ENCODE measurements around the gene MLC1.

Gene MLC1

DNA sequence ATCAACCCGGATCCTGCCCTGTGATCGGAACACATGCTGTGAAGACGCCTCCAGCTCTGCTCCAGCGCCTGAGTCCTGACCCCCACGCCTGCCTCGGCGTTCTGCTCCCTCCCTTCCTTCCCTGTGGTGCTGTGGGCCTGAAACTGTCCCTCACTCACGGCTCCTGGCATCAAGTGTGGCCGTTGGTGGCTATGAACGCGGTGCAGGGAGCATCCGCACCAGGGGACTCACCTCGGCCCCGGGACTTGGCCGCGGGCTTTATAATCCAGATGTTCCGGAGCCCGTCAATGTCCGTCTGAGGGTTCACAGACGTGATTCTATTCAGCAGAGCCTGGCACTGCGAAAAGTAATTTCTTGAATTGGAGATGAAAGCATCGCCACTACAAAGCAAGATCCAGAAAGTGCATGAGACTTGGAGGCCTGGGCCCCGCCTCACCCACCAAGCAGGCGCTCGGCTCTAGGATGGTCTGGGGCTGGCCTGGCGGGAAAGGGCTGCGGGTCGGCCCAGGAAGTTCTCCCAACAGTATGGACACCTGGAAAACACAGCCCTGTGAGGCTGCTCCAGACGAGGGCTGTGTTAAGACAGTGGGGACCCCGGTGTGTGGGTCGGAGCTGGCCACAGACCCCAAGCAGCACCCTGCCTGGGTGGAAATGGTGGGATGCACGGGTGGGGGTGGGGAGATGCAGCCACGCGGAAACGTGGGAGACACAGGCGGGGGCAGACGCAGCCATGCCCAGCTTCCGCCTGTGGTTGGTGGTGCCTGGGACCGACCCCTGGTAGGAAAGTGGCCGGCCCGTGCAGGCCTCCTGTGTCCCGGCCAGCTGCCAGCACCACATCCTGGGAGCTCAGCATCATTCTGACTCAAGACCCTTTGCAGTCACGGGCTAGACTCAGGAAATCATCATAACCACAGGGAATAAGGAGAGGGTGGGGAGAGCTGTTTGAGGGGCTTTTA lies 50.8 kb downstream of the MLC1 start:
- DNase-seq, result no peak

DNA sequence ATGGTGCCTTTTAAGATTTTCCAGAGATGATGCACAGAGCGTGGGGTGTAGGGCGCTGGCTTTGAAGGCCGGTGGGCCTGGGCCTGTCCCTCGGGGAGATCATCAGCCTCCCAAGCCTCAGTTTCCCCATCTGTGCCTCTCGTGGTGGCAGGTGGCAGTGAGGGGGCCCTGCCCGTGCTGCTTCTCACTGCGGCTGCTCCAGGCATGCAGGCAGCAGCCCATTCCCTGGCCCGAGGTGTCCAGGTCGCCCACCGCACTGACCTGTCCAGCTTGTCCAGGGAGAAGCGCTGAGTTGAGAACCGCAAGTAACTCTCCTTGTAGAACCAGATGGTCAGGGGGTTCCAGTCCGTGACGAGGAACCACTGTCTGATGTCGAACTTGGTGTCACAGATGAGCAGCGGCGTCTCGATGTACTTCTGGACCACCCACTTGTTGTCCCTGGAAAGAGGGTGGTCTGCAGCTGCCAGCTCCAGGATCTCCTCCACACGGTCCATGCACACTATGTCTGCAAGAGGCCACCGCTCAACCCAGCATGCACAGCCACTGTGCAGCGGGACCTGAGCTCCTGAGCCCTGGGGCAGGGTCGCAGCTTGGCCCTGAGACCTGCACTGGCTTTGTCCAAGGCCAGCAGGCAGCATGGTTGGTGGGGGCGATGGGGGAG lies 52.2 kb downstream of the MLC1 start:
- no peak for DNase-seq

DNA sequence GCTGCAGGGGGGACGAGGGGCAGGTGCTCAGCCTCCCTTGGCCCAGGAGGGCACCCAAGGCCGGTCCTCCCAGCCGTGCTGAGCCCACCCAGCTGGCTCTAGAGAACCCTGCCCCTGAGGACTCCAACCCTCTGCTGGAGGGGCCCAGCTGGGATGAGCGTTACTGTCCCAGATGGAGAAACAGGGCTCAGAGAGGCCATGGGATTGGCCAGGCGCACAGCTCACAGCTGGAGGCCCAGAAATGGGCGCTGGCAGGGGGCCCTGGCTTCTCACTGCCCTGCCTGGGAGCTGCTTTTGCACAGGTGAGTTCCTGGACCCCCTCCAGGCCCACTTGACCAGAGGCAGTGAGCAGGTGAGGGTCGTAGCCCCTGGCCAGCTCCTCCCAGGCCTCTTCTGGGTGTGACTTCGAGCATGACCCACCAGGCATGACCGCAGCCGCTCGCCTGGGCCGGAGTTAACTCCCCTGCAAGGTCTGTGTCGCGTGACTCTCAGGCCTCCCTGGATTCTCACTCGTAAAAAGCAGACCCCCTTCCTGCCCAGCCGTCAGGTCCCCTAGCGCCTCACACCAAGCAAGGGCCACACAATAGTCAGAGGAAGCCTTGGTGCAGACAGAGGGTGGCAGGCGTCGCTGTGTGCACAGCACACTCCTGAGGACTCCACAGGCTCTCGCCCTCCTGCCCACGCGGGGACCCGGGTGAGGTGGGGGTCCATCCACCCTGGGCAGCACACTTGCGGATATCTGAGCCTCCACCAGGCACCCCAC lies 52.9 kb downstream of the MLC1 start:
- no peak for DNase-seq

DNA sequence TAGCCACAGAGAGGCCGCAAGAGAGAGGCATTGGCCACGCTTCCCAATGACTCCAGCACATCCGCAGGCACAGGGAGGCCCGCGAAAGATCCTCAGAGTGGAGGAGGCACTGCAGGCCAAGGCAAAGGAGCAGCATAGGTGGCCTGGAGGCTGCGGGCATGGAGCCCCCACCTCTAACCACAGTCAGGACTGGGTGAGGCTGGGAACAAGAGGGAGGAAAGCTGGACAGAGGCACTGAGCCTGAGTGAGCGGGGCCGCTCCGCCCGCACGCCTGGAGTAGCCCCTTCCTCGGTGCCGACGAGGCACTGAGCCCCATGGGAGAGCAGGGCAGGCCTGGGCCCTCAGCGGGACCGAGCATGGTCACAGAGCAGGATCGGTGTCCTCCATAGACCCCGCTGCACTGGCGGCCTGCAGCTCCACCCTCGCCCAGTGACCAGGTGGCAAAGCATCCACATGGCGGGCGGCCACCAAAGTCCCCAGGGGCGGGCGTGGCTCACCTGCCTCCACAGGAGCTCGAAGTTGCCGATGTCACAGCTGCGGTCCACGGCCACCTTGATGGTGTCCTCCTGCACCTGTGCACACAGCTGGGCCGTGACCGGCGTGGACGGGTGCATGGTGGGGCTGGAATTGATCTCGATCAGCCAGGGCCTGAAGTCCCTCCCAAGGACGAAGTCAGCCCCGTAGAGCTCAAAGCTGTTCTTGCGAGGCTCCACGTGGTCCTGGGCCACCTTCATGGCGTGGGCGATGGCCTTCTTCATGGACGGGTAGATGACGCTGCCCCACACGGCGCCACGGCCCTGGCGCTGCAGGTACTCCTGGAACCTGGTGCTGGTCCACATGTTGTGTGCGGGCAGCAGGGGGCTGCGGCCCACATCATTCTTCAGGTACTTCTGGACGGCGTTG lies 53.8 kb downstream of the MLC1 start:
- DNase-seq, result no peak

DNA sequence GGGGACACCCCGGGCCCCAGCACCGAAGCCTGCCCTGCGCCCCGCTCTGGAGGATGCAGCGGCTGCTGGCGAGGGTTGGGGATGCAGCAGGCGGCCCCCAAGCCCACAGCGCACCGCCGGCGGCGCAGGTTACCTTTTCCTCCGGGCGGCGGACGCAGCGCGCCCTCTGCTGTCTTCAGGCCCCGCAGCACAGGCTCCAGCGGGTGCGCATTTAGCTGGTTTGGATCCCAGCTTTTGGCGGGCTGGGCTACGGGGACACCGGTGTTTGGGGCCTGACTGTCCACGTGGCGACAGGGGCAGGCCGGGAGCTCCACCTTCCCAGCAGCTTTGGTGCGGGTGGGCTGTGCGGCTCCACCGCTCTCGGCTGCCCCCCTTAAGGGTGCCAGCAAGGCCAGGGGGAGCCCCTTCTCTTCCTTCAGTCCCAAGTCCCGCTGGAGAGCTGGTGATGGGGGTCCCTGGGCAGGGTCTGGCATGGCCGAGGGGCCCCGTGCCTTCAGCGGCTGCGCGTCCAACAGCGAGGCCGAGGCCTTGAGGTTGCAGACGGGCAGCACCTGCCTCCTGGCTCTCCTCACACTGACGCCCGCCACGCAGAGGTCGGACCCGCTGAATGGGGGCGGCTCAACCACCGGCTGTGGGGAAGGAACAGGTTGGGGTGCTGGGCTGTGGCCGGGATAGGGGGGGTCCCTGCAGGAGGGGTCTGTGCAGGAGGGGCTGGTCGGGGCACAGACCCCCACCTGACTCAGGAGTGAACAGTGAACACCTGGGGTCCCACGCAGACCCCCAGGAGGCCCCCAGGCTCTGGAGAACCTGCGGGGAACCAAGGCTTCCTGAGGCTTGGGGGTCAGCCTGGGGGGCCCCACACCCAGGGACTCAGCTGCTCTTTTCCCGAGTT lies 54.7 kb downstream of the MLC1 start:
- peak; percentile 83 for DNase-seq

DNA sequence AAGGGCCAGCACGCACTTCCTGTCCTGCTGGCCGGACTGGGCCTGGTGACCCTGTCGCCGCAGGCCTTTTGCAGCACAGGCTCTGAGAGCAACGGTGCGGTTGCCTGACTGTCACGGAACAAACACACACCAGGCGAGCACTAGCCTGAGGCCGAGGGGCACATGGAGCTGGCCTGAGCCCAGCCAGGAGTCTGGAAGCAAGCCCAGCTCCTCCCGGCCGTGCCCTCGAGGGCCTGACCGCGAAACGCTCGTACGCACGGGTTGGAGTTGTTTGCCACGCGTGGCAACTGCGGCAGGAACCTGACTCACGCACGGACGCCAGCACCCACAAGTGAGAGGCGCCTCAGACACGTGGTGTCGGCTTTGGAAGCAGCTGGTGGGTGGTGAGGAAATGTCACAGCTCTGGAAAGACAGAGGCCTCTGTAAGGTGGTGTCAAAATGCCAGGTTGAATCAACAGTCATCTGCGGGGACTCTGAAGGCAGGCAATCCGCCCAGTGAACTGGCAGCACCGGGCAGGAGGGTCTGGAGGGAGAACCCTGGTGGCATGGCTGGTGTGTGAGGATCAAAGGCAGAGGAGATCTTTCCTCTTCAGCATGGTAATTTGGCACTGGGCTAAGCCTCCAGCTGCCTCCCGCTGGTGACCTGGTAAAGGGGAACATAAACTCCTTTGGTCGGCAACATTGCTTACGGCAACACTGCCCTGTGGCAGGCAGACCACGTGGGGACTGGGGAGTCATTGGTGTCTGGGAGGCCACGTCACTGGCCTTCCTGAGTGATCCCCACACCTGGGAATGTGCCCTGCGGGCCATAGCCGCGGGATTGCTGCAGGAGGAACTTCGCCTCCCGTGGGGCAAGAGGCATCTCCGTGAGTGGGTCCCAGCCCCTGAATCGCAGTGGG lies 57.3 kb downstream of the MLC1 start:
- no peak for DNase-seq

DNA sequence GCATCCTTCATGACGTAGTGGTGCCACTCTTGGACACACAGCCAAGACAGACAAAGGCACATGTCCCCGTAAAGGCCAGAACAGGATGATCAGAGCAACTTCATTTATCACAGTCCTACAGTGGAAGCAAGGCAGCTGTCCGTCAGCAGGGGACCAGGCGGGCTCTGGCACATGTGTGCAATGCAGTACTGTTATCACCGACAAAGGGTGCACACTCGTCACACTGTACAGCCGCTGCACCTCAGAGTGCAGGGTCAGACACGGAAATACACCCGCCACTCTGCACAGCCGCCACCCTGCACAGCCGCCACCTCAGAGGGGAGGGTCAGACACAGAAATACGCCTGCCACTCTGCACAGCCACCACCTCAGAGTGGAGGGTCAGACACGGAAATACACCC lies 59.2 kb downstream of the MLC1 start:
- DNase-seq, result no peak

DNA sequence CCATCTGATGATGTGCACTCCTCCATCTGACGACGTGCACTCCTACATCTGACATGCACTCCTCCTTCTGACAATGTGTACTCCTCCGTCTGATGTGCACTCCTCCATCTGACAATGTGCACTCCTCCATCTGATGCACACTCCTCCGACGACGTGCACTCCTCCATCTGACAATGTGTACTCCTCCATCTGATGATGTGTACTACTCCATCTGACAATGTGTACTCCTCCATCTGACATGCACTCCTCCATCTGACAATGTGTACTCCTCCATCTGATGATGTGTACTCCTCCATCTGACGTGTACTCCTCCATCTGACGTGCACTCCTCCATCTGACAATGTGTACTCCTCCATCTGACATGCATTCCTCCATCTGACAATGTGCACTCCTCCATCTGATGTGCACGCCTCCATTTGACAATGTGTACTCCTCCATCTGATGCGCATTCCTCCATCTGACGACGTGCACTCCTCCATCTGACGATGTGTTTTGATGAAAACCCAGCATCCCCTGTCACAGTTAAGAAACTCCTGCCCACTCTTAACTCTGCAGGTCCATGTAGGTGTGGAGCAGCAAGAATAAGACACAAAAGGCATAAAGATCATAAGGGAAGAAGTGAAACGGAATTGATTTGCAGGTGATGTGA lies 62.9 kb downstream of the MLC1 start:
- DNase-seq, result no peak

DNA sequence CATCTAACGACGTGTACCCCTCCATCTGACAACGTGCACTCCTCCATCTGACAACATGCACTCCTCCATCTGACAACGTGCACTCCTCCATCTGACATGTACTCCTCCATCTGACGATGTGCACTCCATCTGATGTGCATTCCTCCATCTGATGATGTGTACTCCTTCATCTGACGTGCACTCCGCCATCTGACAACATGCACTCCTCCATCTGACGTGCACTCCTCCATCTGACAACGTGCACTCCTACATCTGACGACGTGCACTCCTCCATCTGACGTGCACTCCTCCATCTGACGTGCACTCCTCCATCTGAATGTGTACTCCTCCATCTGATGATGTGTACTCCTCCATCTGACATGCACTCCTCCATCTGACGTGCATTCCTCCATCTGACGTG lies 64.6 kb downstream of the MLC1 start:
- no peak for DNase-seq

DNA sequence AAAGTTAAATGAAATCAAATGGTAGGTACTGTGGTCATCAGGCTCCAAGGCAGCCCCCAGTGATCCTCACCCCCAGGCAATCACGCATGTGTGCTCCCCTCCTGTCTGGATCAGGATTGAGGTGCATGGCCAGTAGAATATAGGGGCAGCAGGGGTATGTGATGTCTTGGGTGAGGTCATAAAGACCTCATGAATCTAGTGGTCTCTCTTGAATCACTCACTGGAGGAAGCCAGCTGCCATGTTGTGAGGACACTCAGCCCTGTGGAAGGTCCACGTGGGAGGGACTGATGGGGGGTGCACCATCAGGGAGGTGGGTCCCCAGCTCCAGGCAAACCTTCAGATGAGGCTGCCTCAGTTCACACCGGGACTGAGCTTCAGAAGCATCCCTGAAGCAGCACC lies 65.9 kb downstream of the MLC1 start:
- DNase-seq, result no peak

DNA sequence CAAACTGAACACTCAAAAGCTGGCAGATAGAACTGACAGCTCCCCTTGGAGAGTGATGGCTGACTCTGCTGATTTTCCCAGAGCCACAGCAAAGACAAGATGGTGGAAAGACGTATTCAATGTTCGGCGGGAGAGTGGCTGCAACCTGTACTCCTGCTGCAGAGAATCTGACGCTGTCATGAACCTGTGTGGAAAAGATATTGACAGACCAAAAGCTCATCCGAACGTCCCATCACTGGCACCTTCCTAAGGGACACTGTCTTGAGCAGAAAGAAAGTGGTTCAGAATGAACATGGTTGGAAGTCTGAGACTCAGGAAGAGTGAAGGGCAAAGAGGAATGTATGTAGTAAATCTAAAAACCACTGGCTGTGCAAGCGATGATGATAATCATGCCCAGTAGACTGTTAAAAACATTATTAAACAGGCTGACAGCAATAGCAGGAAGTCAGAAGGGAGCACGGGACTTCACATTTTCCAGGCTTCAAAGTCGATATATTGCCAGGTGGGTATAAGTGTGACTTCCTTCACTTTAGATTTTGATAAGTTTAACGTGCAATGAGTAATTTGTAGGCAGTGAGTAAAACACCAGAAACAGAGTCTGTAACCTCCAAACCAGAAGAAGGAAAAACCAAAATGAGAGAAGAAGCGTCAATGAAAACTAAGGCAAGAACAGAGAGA lies 66.5 kb downstream of the MLC1 start:
- no peak for DNase-seq

DNA sequence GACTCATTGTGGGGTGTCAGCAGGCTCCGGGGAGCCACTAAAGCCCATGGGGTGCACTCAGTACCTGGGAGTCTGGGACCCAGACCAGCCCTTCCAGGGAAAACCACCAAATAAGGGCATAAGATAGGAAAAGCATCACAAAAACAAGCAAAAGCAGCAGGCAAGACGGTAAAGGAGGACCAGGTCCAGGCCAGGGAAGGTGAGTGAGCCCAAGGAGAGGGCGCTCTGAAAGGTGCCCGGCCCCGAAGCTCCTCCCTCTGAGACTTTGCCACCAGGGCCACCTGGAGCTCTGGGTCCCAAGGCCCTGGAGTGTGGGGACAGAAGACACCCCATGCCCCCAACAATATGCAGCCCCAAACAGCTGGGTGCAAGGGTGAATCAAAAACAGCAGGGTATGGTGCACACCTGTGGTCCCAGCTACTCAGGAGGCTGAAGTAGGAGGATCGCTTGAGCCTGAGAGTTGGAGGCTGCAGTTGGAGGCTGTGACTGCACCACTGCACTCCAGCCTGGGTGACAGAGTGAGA lies 67.5 kb downstream of the MLC1 start:
- DNase-seq, result no peak

DNA sequence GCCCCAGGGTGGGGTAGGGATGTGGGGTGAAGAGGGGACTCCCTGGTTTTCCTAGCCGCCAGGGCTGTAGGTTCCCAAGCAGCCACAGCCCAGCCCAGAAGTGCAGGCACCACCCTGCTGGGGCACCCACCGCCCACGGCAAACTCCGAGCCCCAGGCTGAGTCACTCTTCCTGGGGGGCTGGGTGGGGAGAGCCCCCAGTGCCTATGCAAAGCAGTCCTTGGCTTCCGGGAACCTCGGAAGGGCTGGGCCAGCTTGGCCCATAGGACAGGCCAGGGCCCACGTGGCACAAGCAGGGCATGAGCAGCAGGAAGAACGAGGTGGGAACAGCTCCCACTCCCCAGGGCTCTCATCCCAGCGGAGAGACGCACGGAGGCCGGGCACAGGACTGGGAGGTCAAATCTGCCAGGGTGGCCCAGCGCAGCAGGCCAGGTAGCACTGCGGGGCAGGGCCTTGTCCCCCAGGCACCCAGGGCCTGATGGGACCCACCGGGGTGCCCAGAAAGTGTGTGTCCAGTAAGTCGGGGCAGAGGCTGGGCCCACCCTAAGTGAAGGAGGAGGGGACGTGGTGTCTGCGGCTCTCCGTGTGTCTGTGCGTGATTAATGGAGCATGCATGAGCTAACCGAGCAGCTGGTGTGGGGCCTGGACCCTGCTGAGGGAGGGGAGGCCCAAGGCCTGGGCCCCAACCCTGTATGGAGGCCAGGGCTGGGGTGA lies 68.1 kb downstream of the MLC1 start:
- peak; percentile 72 for DNase-seq

DNA sequence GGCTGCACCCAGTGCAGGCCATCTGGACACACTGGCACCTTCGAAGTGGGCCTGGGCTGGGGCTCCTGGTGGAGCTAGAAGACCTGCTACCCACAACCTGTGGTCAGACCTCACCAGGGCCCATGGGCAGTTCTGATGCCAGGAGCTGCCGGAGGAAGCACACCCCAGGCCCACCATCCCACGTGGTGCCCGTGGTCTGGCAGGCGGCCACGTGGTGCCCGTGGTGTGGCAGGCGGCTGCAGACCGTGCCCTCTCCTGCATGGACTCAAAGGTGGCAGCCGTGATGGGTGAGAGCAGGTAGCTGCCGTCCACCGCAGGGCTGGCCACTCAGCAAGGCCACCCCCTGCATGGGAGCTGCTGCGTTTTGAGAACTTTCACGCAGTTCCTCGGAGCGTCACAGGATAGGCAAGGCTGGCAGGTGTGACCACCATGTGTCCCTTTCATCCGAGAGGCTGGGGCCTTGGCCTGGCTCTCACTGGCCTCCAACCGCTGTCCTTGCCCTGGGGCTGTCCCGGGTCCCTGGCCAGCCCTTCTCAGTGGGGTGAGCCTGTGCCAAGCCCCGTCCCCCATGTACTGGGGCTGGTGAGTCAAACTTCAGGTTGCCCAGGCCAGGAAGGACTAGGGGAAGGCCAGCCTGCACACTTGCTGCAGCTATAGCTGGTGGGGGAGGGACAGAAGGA lies 68.8 kb downstream of the MLC1 start:
- DNase-seq, result no peak

DNA sequence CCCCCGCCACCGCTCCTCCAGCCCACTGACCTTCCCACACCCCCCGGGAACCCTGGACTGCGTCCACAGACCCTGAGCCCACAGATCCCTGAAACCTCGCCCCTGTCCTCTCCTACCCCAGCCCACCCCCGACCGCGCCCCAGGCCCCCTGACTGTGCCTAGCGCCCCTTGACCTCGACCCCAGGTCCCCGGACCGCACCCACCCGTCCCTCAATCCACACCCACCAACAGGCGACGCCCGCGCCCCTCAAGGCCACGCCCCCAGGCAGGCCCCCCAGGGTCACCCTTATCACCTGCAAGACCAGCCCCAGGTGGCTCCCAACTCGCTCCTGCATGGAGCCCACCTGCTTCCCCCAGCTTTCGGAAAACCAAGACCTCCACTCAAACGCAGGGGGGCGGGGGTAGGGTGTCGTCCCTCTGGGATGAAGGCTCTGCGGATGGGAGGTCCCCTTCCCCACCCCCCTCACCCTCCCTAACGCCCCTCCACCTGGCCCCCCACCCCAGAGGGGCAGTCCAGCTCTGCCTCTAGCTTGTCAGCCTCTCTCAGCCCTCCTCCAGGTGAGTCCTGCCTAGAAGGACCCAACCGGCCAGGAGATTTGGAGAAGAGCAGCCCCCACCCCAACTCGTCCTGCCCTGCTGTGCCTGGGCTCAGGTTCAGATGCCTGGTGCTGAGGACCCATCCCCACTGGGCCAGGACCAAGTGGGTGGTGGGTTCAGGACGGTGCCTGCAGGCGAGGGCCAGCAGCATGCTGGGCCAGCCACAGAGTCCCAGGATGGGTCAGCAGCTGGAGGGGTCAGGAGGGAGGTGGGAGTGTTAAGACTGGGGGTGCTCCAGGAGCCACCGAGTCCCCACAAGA lies 69.5 kb downstream of the MLC1 start:
- DNase-seq, result no peak

DNA sequence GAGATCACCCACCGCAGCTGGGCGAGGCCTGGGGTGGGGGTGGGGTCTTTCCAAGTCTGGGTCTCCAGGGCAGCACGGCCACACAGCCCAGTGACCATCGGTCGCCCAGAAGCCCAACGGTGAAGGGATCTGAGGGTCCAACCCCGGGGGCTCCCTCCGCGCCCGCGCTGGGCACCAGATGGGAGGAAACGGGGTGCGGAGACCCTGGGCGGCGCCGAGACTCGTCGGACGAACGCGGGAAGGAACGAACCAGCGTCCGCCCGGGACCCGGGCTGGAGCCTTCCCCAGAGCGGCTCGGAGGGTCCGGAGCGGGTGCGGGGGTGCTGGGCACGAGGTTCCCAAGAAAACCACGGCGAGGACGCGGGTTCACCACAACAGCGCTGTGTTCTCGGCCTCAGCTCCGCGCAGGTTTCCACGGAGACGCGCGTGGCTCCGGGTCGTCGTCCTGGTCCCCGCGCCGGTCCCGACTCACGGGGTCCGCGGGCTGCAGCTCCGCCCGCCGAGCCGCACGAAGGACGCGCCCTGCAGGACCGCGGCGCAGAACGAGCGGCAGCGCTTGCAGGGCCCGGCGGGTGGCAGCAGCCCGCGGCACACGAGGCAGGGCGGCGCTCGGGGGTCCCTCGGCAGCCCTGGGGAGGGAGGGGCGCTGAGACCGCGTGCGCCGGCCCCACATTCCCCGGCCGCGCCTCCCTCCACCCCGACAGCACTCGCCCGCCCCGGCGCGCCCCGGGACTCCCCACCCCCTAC lies 70.4 kb downstream of the MLC1 start:
- no peak for DNase-seq

Measured in stimulated activated CD4-positive, alpha-beta T cell treated with anti-CD3 and anti-CD28 coated beads, Interleukin-12 subunit alpha, Interleukin-12 subunit beta, amount 100 ng/mL, for 4 hours (primary cell).